Upper lobe of left lung (tissue), 4 donors: ENCODE results near the gene N4BP2.

Experiments used
- EP300 ChIP-seq, 4 donors: sonication (generic); formaldehyde crosslinking; IDR thresholded peaks; one replicate each; pipeline ENCODE4 v1.5.1; 2017; ENCODE audit warnings: antibody characterized with exemption in 4 of 4, control low read depth in 2 of 4
- POLR2AphosphoS5 ChIP-seq, 2 donors: sonication (generic); formaldehyde crosslinking; IDR thresholded peaks; one replicate each; pipeline ENCODE4 v1.5.1; 2017; ENCODE audit warnings: antibody characterized with exemption in 2 of 2
- TF ChIP-seq, protein P1 (sequence below), 6 experiments: fragments of 450-650 bp in 4 of 6; fragments of 200-600 bp in 2 of 6; sonication (generic) in 2 of 6; IDR thresholded peaks; one replicate each; pipeline ENCODE4 v1.5.1; 2016 to 2019; ENCODE audit warnings: antibody characterized with exemption in 6 of 6

DNA sequence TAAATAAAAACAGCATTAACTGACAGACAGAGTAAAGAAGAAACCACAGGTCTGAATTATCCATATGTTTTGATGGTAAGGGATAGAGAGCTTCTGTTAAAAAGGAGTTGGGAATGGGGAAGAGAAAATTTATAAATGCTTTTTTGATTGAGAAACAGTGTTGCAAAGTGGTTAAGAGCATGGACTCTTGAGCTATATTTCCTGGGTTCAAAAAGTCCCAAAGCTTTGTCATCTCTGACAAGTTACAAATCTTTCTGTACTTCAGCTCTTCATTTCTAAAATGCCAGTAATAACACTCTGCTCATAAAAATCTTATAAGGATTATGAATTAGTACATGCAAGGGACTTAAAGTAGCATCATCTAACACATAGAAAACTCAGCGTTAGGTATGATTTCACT is 62.2 kb downstream of the N4BP2 start:
- TF ChIP-seq, protein P1, sequence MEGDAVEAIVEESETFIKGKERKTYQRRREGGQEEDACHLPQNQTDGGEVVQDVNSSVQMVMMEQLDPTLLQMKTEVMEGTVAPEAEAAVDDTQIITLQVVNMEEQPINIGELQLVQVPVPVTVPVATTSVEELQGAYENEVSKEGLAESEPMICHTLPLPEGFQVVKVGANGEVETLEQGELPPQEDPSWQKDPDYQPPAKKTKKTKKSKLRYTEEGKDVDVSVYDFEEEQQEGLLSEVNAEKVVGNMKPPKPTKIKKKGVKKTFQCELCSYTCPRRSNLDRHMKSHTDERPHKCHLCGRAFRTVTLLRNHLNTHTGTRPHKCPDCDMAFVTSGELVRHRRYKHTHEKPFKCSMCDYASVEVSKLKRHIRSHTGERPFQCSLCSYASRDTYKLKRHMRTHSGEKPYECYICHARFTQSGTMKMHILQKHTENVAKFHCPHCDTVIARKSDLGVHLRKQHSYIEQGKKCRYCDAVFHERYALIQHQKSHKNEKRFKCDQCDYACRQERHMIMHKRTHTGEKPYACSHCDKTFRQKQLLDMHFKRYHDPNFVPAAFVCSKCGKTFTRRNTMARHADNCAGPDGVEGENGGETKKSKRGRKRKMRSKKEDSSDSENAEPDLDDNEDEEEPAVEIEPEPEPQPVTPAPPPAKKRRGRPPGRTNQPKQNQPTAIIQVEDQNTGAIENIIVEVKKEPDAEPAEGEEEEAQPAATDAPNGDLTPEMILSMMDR (IDR thresholded peaks at IDR 0.05), result no peak
- TF ChIP-seq EP300 (IDR thresholded peaks at IDR 0.05) (no peak), POLR2AphosphoS5 (IDR thresholded peaks at IDR 0.05) (no peak)
